ENCODE data around the gene ZMYND8.

DNA sequence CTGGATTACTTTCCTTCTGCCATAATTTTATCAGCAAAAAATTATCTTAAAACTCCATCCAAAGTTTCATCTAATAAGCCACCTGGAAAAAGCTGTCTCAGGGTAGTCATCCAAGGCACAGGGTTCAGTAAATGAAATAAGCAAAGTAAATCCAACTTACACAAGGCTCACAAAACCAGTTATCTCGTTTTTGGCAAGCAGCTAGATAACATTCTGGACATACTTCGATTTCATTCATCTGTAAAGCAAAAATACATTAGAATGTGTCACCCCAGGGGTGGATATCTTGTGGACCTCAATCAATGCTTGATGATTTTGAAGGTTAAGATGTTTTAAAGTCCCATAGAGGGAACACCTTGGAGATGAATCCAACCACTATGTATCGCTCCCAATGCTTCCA, 73.1 kb downstream of the ZMYND8 start:
- no peak for TF ChIP-seq CTCF (IDR thresholded peaks at IDR 0.05; ENCODE audit: borderline replicate concordance, extremely low read depth, low read length, poor library complexity, severe bottlenecking)
- TF ChIP-seq EZH2 (IDR thresholded peaks at IDR 0.05; ENCODE audit: borderline replicate concordance, low read depth, low read length, severe bottlenecking): no peak

All from DND-41 (cell line).